Right renal pelvis (tissue), 4 donors: ENCODE results near the gene SGCE. TPM values are rescaled to one million over a fixed set of nuclear protein-coding genes. Genes with fewer than 3 reads are reported as not detected.
"Not testable (repeated sequence)": the region's sequence is repeated elsewhere in the genome, so short reads cannot be mapped to it uniquely, and the experiment has no call there.

Experiments
- DNase-seq, 4 donors: peaks; one replicate each; pipeline ENCODE4 v3.0.0-alpha.2; 2013; ENCODE audit warnings: low read depth in 4 of 4, low spot score in 3 of 4, missing footprints in 1 of 4
- polyA plus RNA-seq, 4 donors: library from polyadenylated mRNA; unstranded; fragments of 120-200 nt; gene quantifications; one replicate each; pipeline ENCODE4 v1.2.1, GENCODE V29; 2013; ENCODE audit not compliant: insufficient read length in 4 of 4

The SGCE gene, protein sequence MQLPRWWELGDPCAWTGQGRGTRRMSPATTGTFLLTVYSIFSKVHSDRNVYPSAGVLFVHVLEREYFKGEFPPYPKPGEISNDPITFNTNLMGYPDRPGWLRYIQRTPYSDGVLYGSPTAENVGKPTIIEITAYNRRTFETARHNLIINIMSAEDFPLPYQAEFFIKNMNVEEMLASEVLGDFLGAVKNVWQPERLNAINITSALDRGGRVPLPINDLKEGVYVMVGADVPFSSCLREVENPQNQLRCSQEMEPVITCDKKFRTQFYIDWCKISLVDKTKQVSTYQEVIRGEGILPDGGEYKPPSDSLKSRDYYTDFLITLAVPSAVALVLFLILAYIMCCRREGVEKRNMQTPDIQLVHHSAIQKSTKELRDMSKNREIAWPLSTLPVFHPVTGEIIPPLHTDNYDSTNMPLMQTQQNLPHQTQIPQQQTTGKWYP
- polyA plus RNA-seq: 100 to 1,000 TPM in 3 of 4 donors, 10 to 100 TPM in 1; 94.7 to 115 (median 104) TPM

DNA sequence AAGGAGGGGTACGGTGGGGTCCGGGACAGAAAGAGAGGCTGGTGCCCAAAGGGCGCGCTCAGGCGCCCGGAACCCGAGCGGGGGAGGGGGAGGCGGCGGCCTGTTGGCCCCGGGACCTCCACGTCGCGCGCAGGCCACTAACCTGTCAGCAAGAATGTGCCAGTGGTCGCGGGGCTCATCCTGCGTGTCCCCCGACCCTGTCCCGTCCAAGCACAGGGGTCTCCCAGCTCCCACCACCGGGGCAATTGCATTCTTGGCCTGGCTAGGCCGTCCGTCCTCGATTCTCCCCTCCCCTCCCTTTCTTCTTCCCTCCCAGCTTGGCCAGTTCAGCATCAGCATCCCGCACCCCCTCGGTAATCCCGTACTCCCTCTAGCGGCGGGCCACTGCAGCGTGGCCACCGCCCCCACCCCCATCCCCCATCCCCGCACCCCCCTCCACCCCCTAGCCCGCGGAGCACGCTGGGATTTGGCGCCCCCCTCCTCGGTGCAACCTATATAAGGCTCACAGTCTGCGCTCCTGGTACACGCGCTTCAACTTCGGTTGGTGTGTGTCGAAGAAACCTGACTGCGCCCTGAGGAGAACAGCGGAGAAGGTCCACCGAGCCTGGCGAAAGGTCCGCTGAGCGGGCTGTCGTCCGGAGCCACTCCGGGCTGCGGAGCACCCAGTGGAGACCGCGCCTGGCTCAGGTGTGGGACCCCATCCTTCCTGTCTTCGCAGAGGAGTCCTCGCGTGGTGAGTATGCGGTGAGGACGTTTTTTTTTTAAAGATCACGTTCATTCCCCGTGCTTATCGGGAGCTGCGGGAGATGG, at the start of gene SGCE:
Gene SGCE (minus strand): TSS at position 286 of the 810 bp plus-strand sequence. CDS start 35 bp downstream, at position 251.
- peak in 3 of 4 donors; percentile 64 to 68 (median 67) for DNase-seq

DNA sequence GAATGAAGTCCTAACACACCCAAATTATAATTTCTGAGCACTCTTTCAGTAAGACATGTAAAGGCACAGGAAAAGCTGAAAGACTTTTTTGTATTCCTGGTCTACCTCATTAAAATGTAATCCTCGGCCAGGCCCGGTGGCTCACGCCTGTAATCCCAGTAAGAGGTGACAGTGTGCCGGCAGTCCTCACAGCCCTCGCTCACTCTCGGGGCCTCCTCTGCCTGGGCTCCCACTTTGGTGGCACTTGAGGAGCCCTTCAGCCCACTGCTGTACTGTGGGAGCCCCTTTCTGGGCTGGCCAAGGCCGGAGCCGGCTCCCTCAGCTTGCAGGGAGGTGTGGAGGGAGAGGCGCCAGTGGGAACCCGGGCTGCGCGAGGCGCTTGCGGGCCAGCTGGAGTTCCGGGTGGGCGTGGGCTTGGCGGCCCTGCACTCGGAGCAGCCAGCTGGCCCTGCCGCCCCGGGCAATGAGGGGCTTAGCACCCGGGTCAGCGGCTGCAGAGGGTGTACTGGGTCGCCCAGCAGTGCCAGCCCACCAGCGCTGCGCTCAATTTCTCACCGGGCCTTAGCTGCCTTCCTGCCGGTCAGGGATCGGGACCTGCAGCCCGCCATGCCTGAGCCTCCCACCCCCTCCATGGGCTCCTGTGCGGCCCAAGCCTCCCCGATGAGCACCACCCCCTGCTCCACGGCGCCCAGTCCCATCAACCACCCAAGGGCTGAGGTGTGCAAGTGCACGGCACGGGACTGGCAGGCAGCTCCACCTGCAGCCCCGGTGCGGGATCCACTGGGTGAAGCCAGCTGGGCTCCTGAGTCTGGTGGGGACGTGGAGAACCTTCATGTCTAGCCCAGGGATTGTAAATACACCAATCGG, 49.5 kb upstream of the SGCE start:
- DNase-seq: not testable (repeated sequence)

DNA sequence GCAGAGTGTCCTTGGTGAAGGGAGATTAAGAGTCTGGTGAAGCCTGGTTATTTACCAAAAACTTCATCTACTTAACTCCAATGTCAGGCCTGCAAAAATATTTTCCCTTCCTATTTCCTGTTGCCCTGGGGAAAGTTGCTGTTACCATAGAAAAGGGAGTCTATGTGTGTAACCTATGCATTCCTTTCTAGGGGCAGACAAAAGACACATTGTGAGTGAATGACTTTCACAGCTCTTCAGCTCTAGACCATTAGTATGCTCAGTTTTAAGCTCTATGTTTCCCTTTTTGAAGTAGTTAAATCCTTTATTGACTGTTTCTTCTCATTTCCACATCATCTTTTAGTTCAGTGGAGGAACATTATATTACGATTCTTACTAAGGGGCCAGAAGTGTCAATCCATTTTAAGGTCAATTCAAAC, 45.6 kb upstream of the SGCE start:
- peak in 2 of 4 donors; percentile 55 to 63 for DNase-seq

DNA sequence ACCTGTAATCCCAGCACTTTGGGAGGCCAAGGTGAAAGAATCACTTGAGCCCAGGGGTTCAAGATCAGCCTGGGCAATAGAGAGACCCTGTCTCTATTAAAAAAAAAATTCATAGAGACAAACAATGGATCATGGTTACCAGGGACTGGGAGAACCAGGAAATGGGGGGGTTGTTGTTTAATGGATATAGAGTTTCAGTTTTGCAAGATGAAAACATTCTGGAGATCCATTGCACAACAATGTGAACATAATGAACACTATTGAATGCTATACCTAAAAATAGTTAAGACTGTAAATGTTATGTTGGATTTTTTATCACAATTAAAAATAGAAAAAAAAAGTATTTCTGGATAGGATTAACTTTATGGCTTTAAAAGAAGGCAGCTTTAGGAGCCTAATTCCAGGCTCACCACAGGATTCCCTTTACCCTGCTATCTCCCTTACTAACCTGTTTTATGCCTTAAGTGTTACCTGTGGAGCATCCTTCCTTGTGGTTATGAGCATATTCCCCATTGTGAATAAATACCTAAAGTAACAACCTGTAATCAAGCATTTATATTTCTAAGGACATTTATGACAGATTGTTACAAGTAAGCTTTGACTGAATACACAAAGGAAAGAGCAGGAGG, 45.1 kb upstream of the SGCE start:
- no peak for DNase-seq

DNA sequence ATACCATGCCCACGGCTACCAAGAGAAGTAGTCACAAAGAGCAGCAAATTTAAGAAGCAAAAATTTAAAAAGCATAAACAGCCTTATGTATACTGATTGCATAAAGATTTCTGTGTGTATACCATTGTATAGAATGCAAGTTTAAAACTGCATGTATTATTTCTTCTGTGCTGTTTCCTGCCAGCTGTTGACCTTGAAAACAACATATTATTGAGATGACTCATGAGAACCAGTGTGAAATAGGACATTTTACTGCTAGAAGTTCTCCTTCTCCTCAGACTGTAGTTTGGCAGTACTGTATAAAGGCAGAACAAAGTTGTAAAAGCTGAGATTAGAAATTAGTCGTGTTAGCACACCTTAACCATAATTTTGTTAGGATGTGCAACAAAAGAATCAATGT, 42.3 kb upstream of the SGCE start:
- DNase-seq: peak in 1 of 4 donors; percentile 28

DNA sequence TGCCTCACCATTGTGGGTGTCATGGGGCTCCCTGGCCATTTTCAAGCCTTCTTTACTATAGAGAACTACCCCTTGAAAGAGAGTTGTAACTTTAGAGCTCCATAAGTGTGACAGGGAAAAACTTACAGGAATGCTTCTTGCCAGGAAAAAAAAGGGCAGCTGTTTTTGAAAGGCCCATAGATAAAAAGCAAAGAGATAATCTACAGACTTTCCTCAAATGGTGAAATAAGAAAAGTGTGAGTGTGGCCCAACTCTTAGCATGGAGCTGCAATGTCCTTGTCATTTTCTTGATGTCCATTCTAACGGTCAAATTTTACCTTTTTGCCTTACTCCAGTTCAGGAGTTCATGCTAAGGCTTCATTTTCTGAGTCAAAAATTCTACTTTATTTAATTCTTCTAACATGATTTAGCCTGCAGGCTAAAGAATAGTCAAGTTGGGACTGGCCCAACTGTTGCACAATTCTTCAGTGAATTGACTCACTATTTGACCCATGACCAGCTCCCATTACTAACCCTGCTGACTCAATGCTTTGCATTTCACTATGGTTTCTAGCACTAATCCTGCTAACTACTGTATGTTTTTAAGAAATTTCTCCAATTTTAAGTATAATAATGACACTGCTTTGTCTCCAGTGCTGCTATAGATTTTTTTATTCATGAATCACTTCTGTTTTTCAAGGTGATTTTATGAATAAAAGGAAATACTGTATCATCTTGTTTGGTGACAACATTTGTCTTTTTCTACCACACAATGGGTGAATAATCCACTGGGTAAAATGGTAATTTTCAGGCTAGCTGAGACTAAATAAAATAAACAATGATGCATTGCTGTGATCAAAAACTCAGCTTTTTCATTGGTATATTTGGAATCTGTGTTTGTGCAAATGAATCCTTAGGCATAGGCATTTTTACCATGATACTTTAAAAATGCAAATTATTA, 41.4 kb upstream of the SGCE start:
- no peak for DNase-seq

DNA sequence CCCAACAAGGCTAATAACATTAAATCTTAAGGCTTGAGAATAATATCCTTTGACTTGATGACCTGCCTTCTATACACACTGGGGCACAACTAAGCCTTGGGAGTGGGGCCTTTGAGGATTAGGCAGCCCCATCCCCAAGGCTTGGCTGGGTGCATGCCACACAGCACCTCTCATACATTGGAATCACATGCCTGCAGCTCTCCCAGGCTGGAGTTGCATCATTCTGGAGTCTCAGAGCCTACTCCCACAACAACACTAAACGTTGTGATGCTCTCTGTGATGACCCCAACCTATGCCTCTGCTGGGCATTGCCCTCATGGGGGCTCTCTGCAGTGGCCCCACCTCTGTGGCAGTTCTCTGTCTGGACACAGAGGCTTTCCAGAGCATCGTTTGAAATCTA, 31.9 kb upstream of the SGCE start:
- no peak for DNase-seq

DNA sequence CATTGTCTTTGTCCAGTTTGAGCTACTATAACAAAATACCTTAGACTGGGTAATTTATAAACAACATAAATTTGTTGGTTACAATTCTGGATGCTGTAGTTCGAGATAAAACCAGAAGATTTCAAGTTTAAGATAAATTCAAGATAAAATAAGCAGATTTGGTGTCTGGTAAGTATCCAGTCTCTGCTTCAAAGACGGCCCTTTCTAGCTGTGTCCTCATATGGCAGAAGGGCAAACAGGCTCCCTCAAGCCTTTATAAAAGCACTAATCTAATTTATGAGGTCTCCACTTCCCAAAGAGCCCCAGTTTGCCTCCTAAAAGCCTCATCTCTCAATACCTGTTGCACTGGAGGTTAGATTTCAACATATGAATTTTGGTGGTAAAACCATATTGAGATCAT, 31.1 kb upstream of the SGCE start:
- no peak for DNase-seq

DNA sequence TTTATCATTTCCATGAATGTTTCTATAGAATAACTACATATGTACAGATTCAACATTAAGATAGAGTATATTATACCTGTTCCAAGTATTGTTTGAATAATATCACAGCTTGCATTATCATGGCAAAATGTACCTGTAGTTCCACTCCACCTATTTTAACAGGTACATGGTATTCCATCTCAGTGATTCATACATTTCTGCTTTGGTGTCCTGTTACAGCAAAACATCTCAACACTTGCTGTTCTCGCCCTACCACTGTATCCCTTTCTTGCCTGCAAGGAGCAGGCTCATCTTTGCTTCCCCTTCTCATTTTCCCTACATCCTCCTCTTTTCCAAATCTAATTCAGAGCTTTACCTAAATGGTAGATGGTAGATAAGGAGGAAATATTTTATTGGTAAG, 27.1 kb upstream of the SGCE start:
- no peak for DNase-seq

DNA sequence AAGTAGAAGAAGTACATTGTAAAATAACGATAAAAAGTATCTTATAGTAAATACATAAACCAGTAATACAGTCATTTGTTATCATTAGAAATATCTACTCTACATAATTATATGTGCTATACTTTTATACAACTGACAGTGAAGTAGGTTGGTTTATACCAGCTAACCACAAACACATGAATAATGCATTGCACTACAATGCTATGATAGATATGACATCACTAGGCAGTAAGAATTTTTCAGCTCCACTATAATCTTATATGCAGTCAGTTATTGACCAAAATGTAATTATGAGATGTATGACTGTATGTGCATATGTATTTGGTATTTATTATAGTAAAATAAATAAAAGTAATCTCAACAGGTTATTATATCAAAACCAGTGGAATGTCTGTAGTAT, 23.4 kb upstream of the SGCE start:
- DNase-seq: no peak

DNA sequence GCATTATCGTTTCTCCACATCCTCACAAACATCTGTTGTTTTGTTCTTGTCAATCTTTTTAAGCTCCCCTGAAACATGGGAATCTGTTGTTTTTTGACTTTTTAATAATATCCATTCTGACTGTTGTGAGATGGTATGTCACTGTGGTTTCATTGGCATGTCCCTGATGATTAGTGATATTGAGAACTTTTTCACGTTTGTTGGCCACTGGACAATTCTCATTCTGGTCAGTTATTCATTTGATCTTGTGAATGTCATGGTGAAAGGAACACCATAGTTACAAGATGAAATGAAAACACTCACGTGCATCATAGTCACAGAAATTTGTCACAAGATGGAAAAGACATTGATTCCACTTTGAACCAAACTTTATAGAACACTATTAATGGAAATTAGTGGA, 20.5 kb upstream of the SGCE start:
- no peak for DNase-seq

DNA sequence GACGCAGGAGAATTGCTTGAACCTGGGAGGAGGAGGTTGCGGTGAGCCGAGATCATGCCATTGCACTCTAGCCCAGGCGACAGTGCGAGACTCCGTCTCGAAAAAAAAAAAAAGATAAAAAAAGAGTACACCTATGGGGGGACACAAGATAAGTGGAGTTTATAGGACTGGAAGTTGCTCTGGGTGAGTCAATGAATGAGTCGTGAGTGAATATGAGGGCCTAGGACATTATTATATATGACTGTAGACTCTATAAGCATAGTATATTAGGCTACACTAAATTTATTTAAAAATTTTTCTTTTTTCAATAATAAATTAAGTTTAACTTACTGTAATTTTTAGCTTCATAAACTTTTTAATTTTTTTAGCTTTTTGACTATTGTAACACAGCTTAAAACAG, 19.4 kb upstream of the SGCE start:
- no peak for DNase-seq

DNA sequence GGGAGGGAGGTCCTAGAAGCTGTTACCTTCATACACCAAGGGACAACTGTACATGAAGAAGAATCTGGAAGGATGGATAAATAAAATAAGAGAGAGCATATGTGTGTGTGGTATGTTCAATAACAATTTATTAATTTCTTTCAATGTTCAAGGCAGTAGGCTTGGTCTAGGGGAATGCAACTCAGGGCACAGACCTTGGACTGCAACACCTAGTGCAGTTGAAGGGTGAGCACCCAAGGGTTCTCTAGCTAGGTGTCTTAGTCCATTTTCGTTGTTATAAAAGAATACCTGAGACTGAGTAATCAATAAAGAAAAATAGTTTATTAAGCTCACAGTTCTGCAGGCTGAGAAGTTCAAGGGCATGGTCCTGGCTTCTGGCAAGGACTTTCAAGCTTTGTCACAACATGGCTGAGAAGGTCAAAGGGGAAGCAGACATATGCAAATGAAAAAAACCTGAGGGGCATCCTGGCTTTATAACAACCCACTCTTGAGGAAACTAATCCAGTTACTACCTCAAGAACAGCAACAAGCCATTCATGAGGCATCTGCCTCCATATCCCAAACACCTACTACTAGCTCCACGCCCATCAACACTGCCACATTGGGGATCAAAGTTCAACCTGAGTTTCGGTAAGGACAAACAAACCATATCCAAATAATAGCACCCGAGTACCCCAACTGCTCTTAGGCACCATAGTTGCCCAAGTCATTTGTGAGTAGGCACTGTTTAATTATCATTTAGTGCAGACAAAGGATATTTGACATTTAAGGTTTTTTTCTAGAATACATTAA, 15.7 kb upstream of the SGCE start:
- no peak for DNase-seq

DNA sequence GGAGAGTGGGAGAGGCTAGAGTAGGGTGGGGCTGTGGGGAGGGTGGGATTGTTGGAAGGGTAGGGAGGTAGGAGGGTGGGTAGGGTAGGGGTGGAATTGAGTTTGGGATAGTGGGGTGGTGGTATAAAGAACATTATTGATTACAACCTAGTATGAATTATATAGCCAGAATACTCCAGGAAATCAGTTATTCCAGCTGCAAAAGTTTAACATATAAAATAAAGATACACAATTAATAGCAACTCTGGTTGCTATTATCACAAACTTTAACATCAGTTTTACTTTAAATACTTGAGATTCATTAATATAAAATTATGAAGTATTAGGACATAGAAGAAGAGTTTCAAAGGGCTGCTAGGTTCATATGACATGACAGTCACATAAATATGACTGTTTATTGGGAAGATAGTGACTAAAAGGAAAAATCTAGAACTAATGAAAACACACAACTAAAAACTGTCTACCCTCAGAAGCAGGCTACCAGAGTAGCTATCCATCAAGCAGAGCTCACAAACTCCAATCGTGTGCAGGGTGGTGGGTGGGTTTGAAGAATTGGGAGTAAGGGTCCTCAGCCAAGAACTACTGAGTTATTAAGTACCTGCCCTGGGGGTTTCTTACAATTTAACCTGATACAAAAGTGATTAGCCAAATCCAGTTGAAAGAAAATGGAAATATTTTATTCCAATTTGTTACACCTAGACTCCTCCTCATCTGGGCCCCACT, 14.0 kb upstream of the SGCE start:
- no peak for DNase-seq

DNA sequence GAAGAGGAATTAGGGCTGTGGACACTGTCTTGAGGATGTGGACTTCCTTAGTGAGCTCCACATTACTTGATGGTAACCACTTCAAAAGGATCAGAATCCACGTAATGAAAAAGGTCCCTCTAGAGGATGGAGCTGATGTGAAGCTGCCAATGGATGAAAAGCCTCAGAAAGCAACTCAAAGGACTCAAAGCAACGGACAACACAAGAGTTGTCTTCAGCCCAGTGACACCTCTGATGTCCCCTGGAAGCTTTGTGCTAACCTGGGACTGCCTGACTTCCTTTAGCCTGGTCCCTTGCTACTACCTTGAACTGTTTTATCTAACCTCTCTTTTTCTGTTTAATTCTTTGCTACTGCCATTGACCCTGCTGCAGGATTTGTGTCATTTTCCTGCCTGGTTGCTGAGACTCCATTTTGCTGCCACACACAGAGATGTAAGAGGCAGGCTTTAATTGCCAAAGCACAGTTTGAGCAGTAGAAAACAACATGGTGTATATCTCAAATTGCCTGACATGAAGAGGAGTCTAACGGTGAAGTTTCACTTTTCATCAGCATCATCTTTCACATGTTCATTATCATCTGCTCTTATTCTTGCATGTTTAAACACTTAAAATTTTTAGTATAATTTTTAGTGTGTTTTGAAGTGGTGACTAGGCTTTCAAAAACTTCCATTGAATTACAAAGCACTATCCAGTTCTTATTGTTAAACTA, 11.1 kb upstream of the SGCE start:
- DNase-seq: no peak

DNA sequence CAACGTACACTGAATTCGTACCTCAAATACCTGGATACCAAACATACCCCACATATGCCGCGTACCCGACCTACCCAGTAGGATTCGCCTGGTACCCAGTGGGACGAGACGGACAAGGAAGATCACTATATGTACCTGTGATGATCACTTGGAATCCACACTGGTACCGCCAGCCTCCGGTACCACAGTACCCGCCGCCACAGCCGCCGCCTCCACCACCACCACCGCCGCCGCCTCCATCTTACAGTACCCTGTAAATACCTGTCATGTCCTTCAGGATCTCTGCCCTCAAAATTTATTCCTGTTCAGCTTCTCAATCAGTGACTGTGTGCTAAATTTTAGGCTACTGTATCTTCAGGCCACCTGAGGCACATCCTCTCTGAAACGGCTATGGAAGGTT, 9.5 kb upstream of the SGCE start:
- DNase-seq: no peak

DNA sequence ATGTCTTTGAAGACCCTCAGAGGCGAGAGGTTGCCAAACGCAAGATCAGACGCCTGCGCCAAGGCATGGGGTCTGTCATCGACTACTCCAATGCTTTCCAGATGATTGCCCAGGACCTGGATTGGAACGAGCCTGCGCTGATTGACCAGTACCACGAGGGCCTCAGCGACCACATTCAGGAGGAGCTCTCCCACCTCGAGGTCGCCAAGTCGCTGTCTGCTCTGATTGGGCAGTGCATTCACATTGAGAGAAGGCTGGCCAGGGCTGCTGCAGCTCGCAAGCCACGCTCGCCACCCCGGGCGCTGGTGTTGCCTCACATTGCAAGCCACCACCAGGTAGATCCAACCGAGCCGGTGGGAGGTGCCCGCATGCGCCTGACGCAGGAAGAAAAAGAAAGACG, 8.1 kb upstream of the SGCE start:
- no peak for DNase-seq
